GM23338 (cell line): ENCODE data around the gene MSGN1. TPM values are rescaled to one million over a fixed set of nuclear protein-coding genes. Genes with fewer than 3 reads are reported as not detected.

ENCODE experiments used
- ATAC-seq: fragments of 200-7000 bp; cut with Tn5 transposase; 3 replicates; pipeline ENCODE4 v1.9.1; 2020
- DNase-seq: peaks from one replicate; pipeline ENCODE4 v3.0.0-alpha.2; 2015; ENCODE audit warnings: low spot score
- H2AFZ ChIP-seq: fragments of 200-600 bp; sonication (generic); 2 replicates; pipeline ENCODE4 v1.8.0; 2016; ENCODE audit warnings: antibody characterized with exemption, mild to moderate bottlenecking, moderate library complexity
- H3F3A ChIP-seq: fragments of 200-600 bp; sonication (generic); replicated peaks from 2 replicates; pipeline ENCODE4 v1.8.0; 2017; ENCODE audit warnings: antibody characterized with exemption, mixed run types, low read depth
- H3K27ac ChIP-seq: fragments of 200-600 bp; sonication (generic); 2 replicates; pipeline ENCODE4 v1.6.1; 2016; ENCODE audit warnings: low read depth
- H3K27me3 ChIP-seq: fragments of 200-600 bp; sonication (generic); 2 replicates; pipeline ENCODE4 v1.8.0; 2016; ENCODE audit warnings: mild to moderate bottlenecking, mixed run types, moderate library complexity; ENCODE audit not compliant: insufficient read depth
- H3K36me3 ChIP-seq: fragments of 200-600 bp; sonication (generic); 2 replicates; pipeline ENCODE4 v1.8.0; 2016; ENCODE audit warnings: mild to moderate bottlenecking; ENCODE audit not compliant: insufficient read depth
- H3K4me1 ChIP-seq: fragments of 200-600 bp; sonication (generic); 2 replicates; pipeline ENCODE4 v1.8.0; 2016; ENCODE audit warnings: mild to moderate bottlenecking, moderate library complexity; ENCODE audit not compliant: insufficient read depth
- H3K4me2 ChIP-seq: fragments of 200-600 bp; sonication (generic); 2 replicates; pipeline ENCODE4 v1.7.1; 2017; ENCODE audit warnings: mixed run types
- H3K4me3 ChIP-seq: fragments of 200-600 bp; sonication (generic); 2 replicates; pipeline ENCODE4 v1.6.1; 2016; ENCODE audit warnings: mixed run types
- H3K79me2 ChIP-seq: fragments of 200-600 bp; sonication (generic); replicated peaks from 2 replicates; pipeline ENCODE4 v1.8.0; 2017; ENCODE audit warnings: mild to moderate bottlenecking; ENCODE audit not compliant: insufficient read depth
- H3K9me2 ChIP-seq: fragments of 200-600 bp; sonication (generic); 2 replicates; pipeline ENCODE4 v1.8.0; 2017; ENCODE audit not compliant: insufficient read depth
- H4K20me1 ChIP-seq: fragments of 200-600 bp; sonication (generic); replicated peaks from 2 replicates; pipeline ENCODE4 v1.8.0; 2017; ENCODE audit warnings: mild to moderate bottlenecking; ENCODE audit not compliant: insufficient read depth
- H3K27ac Mint-ChIP-seq: 2 replicates; pipeline ENCODE4 v1.8.0; 2020; ENCODE audit warnings: inconsistent platforms, mild to moderate bottlenecking, moderate library complexity, mixed read lengths
- H3K27me3 Mint-ChIP-seq: 3 replicates; pipeline ENCODE4 v1.8.0; 2022; ENCODE audit warnings: low read depth, mild to moderate bottlenecking, moderate library complexity, mixed read lengths, inconsistent platforms; ENCODE audit not compliant: insufficient read depth, poor library complexity
- H3K36me3 Mint-ChIP-seq: 3 replicates; pipeline ENCODE4 v1.8.0; 2021; ENCODE audit warnings: low read depth, mild to moderate bottlenecking, inconsistent platforms, moderate library complexity, mixed read lengths
- H3K4me1 Mint-ChIP-seq: 3 replicates; pipeline ENCODE4 v1.8.0; 2020; ENCODE audit warnings: mild to moderate bottlenecking, inconsistent platforms, mixed read lengths
- H3K4me3 Mint-ChIP-seq: 3 replicates; pipeline ENCODE4 v1.8.0; 2021; ENCODE audit warnings: moderate library complexity, mild to moderate bottlenecking, inconsistent platforms, mixed read lengths
- H3K9me3 Mint-ChIP-seq: 3 replicates; pipeline ENCODE4 v1.8.0; 2020; ENCODE audit warnings: moderate library complexity, mild to moderate bottlenecking, inconsistent platforms, mixed read lengths
- CREB1 ChIP-seq: fragments of 250-450 bp; sonication (Bioruptor Pico); IDR thresholded peaks from 2 replicates; pipeline ENCODE4 v1.5.0; 2020; ENCODE audit warnings: low read depth, mild to moderate bottlenecking, moderate library complexity
- CTCF ChIP-seq, 2 experiments: fragments of 200-600 bp in 1 of 2; sonication (generic) in 1 of 2; conservative IDR thresholded peaks; 2 replicates each; pipeline versions ENCODE4 v1.5.1 to v1.6.1; 2016 to 2017; ENCODE audit warnings: antibody characterized with exemption in 2 of 2, low read depth in 2 of 2, mild to moderate bottlenecking in 2 of 2, moderate library complexity in 1 of 2
- REST ChIP-seq: IDR thresholded peaks from one replicate; pipeline ENCODE4 v1.6.1; 2018; ENCODE audit warnings: antibody characterized with exemption; ENCODE audit not compliant: unreplicated experiment
- ZNF114 ChIP-seq: fragments of 250-450 bp; sonication (Bioruptor Pico); IDR thresholded peaks from 2 replicates; pipeline ENCODE4 v1.5.0; 2020; ENCODE audit warnings: mild to moderate bottlenecking, moderate library complexity
- ZNF462 ChIP-seq: fragments of 250-450 bp; sonication (Bioruptor Pico); IDR thresholded peaks from 2 replicates; pipeline ENCODE4 v1.5.0; 2020; ENCODE audit warnings: mild to moderate bottlenecking, moderate library complexity
- polyA plus RNA-seq: library from polyadenylated mRNA; unstranded; fragments of >200 nt; fragmentation: Nextera tagmentation; extraction: Ambion mirVana; gene quantifications from 2 replicates; pipeline ENCODE4 v1.2.1, GENCODE V29; 2016
- total RNA-seq: library from RNA; depleted of rRNA; stranded (reverse); fragments of >200 nt; shearing (Covaris generic); gene quantifications from 2 replicates; pipeline ENCODE4 v1.2.3, GENCODE V29; 2014

The MSGN1 gene
- total and polyA plus RNA-seq, 2 experiments from 2014 or later: not detected

- TF ChIP-seq ZNF462 (CRISPR knock-in tag) (no peak), ZNF114 (CRISPR knock-in tag) (no peak)
These were observed 17.9 kb upstream of the MSGN1 start (continued) for GRCh38 chr2:17798338-17798737.

- no peak overlapping the region for H3K4me3 Mint-ChIP-seq
- no peaks in the 10 kb centered on the region for H3K36me3 Mint-ChIP-seq
- TF ChIP-seq REST (no peak), CREB1 (no peak), CTCF (conservative IDR thresholded peaks at IDR 0.05; ENCODE audit: low read depth in 2 of 2) (no peak)
These were observed 16.7 kb upstream of the MSGN1 start for GRCh38 chr2:17799301-17800120.

More at GRCh38 chr2:17799301-17800120, 16.7 kb upstream of the MSGN1 start:
- no peak overlapping the region for H3K4me3 ChIP-seq
- no peaks in the 10 kb centered on the region for H3K27me3 ChIP-seq
- ATAC-seq: no peak
- no peaks in the 10 kb centered on the region; the same call in 1 of the 2 replicates for H3K9me2 ChIP-seq
- no peaks in the 10 kb centered on the region for H3K36me3 ChIP-seq
- H2AFZ ChIP-seq: no peak overlapping the region
- H4K20me1 ChIP-seq: no peaks in the 10 kb centered on the region
- peaks cover 2% of the 10 kb centered on the region for H3K4me1 Mint-ChIP-seq
- peaks cover 1% of the 10 kb centered on the region for H3K27me3 Mint-ChIP-seq
- H3K27ac ChIP-seq: no peak overlapping the region
- DNase-seq: no peak
- H3F3A ChIP-seq: no peaks in the 10 kb centered on the region
- H3K4me2 ChIP-seq: no peak overlapping the region
- no peak overlapping the region for H3K27ac Mint-ChIP-seq
- no peaks in the 10 kb centered on the region for H3K9me3 Mint-ChIP-seq
- H3K79me2 ChIP-seq: no peaks in the 10 kb centered on the region
- H3K4me1 ChIP-seq: no peaks in the 10 kb centered on the region
